GM21528 (cell line): ENCODE data around the gene DUXB.
A peak's percentile ranks its signal among the peaks of the same experiment; 100 is the strongest.

Source experiments
- ATAC-seq: cut with Tn5 transposase; IDR thresholded peaks from one replicate; pipeline ENCODE4 v1.9.1; 2021; ENCODE audit warnings: mild to moderate bottlenecking, moderate library complexity; ENCODE audit not compliant: unreplicated experiment, low FRiP score

DUXB gene

GRCh38 chr16:75660726-75661302 is 40.4 kb downstream of the DUXB start:
- no peak for ATAC-seq

GRCh38 chr16:75660321-75660720 is 40.9 kb downstream of the DUXB start:
- no peak for ATAC-seq

DNA sequence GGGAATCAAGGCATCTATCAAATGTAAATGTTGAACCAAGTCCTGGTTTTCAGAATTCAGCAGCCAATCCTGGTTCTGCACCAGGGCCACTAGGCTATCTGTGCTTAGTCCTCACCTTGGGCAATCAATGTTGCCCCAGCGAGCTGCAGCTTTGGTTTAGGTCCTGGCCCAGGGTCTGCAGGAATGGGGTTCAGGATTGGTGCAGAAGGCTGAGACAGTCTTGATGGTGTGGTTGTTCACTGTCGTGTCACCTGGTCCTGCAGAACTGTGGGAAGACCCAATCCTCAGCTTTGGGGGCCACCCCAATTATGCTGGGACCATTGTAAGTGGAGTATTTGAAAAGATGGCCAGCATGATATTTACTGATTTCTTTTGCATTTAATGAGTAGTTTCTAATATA is 43.1 kb downstream of the DUXB start:
- ATAC-seq, result no peak

GRCh38 chr16:75653922-75654321 is 47.3 kb downstream of the DUXB start:
- ATAC-seq, result no peak

DNA sequence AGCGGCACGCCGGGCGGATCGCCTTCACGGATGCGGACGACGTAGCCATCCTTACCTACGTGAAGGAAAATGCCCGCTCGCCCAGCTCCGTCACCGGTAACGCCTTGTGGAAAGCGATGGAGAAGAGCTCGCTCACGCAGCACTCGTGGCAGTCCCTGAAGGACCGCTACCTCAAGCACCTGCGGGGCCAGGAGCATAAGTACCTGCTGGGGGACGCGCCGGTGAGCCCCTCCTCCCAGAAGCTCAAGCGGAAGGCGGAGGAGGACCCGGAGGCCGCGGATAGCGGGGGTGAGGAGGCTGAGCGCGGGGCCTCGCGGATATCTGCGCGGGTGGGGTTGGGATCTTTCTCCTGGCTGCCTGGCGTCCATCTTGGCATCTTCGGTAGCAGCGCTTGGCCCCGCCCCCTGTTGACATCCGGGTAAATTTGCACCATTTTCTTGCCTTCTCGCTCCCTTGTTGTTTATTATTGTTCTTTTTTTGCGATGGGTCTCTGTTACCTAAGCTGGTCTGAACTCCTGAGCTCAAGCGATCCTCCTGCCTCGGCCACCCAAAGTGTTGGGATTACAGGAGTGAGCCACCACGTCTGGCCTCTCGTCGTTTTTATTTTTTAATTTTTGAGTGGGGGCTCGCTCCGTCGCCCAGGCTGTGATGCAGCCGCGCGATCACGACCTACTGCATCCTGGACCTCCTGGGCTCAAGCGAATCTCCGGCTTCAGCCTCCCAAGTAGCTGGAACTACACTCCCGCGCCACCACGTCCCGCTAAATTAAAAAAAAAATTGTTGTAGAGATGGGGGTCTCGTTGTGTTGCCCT is 52.8 kb downstream of the DUXB start:
- ATAC-seq, result peak; percentile 39

DNA sequence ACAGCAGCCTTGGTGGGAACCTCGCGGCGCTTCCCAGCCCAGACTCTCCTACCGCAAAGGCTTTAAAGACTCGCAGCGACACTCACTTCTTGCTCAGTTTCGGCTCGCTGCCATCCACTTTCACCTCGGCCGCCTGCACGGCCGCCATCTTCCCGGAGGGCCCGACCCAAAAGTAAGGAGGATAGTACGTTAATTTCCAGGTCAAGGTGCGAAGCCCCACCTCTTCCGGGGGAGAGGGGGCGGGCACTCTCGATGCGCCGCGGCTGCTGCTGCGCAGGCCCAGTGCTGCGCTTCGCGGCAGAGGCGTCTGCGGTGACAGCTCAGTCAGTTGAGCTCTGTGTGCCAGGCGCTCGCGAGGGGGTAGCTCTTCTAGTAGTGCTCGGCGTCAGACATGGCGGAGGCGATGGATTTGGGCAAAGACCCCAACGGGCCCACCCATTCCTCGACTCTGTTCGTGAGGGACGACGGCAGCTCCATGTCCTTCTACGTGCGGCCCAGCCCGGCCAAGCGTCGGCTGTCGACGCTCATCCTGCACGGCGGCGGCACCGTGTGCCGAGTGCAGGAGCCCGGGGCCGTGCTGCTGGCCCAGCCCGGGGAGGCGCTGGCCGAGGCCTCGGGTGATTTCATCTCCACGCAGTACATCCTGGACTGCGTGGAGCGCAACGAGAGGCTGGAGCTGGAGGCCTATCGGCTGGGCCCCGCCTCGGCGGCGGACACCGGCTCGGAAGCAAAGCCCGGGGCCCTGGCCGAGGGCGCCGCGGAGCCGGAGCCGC is 53.6 kb downstream of the DUXB start, which contains the start of the genes KARS1 and TERF2IP:
TSS of gene KARS1 (minus strand) at position 174 of the 773 bp plus-strand sequence. CDS start at position 148, 26 bp downstream.
TSS of gene TERF2IP (plus strand) at position 282 of the 773 bp plus-strand sequence. CDS start at position 392, 110 bp downstream.
- peak; percentile 85 for ATAC-seq

GRCh38 chr16:75647112-75647491 is 54.2 kb downstream of the DUXB start:
- ATAC-seq, result peak; percentile 20

- no peak for ATAC-seq
Measured at GRCh38 chr16:75644240-75645012, 56.8 kb downstream of the DUXB start.
